ENCODE results near the gene CLMP.

DNA sequence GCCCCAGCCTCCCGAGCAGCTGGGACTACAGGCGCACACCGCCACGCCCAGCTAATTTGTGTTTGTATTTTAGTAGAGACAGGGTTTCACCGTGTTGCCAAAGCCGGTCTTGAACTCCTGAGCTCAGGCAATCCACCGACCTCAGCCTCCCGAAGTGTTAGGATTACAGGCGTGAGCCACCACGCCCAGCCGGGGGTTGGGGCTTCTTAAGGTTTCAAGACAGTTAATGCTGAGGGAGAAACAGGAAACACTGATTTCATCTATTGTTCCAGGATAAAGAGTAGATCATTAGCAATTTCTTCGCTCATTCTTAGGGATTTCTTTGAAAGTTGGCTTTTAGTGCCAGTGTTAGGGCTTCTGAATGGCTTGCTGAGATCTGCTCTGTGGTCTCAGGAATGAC, 21.2 kb upstream of the CLMP start:
- TF ChIP-seq ELF4 (CRISPR knock-in tag; IDR thresholded peaks at IDR 0.05) (no peak), TRIM24 (IDR thresholded peaks at IDR 0.05) (no peak), HDAC1 (IDR thresholded peaks at IDR 0.05) (no peak), PHF8 (IDR thresholded peaks at IDR 0.05; ENCODE audit: borderline replicate concordance, low read length) (no peak), POLR2AphosphoS2 (IDR thresholded peaks at IDR 0.05; ENCODE audit: low read length) (no peak), GATAD2A (IDR thresholded peaks at IDR 0.05) (no peak), ZNF696 (CRISPR knock-in tag; conservative IDR thresholded peaks at IDR 0.05) (no peak), PCBP2 (IDR thresholded peaks at IDR 0.05; ENCODE audit: low read depth, low read length, poor library complexity, severe bottlenecking) (no peak), SMC3 (conservative IDR thresholded peaks at IDR 0.05; ENCODE audit: insufficient read depth, low read depth, low read length) (no peak)
- TF ChIP-seq, protein P1, sequence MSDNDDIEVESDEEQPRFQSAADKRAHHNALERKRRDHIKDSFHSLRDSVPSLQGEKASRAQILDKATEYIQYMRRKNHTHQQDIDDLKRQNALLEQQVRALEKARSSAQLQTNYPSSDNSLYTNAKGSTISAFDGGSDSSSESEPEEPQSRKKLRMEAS (CRISPR knock-in tag; IDR thresholded peaks at IDR 0.05) = no peak
- TF ChIP-seq, protein P2, sequence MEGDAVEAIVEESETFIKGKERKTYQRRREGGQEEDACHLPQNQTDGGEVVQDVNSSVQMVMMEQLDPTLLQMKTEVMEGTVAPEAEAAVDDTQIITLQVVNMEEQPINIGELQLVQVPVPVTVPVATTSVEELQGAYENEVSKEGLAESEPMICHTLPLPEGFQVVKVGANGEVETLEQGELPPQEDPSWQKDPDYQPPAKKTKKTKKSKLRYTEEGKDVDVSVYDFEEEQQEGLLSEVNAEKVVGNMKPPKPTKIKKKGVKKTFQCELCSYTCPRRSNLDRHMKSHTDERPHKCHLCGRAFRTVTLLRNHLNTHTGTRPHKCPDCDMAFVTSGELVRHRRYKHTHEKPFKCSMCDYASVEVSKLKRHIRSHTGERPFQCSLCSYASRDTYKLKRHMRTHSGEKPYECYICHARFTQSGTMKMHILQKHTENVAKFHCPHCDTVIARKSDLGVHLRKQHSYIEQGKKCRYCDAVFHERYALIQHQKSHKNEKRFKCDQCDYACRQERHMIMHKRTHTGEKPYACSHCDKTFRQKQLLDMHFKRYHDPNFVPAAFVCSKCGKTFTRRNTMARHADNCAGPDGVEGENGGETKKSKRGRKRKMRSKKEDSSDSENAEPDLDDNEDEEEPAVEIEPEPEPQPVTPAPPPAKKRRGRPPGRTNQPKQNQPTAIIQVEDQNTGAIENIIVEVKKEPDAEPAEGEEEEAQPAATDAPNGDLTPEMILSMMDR (IDR thresholded peaks at IDR 0.05 in 2 of 3, conservative IDR thresholded peaks at IDR 0.05 in 1 of 3; ENCODE audit: insufficient read depth in 2 of 3, low read depth in 1 of 3, low read length in 3 of 3) = no peak
- TF ChIP-seq, protein P3, sequence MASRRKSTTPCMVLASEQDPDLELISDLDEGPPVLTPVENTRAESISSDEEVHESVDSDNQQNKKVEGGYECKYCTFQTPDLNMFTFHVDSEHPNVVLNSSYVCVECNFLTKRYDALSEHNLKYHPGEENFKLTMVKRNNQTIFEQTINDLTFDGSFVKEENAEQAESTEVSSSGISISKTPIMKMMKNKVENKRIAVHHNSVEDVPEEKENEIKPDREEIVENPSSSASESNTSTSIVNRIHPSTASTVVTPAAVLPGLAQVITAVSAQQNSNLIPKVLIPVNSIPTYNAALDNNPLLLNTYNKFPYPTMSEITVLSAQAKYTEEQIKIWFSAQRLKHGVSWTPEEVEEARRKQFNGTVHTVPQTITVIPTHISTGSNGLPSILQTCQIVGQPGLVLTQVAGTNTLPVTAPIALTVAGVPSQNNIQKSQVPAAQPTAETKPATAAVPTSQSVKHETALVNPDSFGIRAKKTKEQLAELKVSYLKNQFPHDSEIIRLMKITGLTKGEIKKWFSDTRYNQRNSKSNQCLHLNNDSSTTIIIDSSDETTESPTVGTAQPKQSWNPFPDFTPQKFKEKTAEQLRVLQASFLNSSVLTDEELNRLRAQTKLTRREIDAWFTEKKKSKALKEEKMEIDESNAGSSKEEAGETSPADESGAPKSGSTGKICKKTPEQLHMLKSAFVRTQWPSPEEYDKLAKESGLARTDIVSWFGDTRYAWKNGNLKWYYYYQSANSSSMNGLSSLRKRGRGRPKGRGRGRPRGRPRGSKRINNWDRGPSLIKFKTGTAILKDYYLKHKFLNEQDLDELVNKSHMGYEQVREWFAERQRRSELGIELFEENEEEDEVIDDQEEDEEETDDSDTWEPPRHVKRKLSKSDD (conservative IDR thresholded peaks at IDR 0.05; ENCODE audit: low read length) = no peak

All from K562 (cell line).